K562 (cell line): ENCODE results near the gene GEN1. TPM values are rescaled to one million over a fixed set of nuclear protein-coding genes. Genes with fewer than 3 reads are reported as not detected.

ENCODE experiments used
- ARID1B ChIP-seq: fragments of 450-650 bp; IDR thresholded peaks from 2 replicates; pipeline ENCODE4 v1.6.1; 2016; ENCODE audit warnings: antibody characterized with exemption, mild to moderate bottlenecking, inconsistent platforms
- BACH1 ChIP-seq: fragments of 200-800 bp; sonication (Bioruptor generic); IDR thresholded peaks from 2 replicates; pipeline ENCODE4 v1.6.1; 2016; ENCODE audit warnings: missing genetic modification characterization, missing compliant biosample characterization
- BDP1 ChIP-seq: IDR thresholded peaks from 3 replicates; pipeline ENCODE4 v1.6.1; 2011; ENCODE audit not compliant: insufficient read length, insufficient read depth
- BRD4 ChIP-seq: fragments of 200-600 bp; sonication (generic); IDR thresholded peaks from 2 replicates; pipeline ENCODE4 v1.6.1; 2017; ENCODE audit warnings: inconsistent platforms
- CBFA2T2 ChIP-seq: fragments of 450-650 bp; conservative IDR thresholded peaks from 2 replicates; pipeline ENCODE4 v1.6.1; 2017; ENCODE audit warnings: mild to moderate bottlenecking
- CBX1 ChIP-seq: sonication (generic); IDR thresholded peaks from 2 replicates; pipeline ENCODE4 v1.6.1; 2016; ENCODE audit warnings: antibody characterized with exemption, low read depth, mild to moderate bottlenecking
- CEBPG ChIP-seq, 3 experiments: fragments of 200-800 bp in 1 of 3; sonication (Bioruptor generic) in 1 of 3; sonication (generic) in 1 of 3; formaldehyde crosslinking in 1 of 3; IDR thresholded peaks in 2 of 3; conservative IDR thresholded peaks in 1 of 3; 2 replicates each; pipeline versions ENCODE4 v1.6.1 to v1.8.0; 2016 to 2022; ENCODE audit warnings: missing compliant biosample characterization in 2 of 3, missing genetic modification characterization in 2 of 3, mild to moderate bottlenecking in 1 of 3, missing genetic modification reagents in 1 of 3
- CHD4 ChIP-seq: fragments of 200-600 bp; sonication (generic); IDR thresholded peaks from 3 replicates; pipeline ENCODE4 v1.6.1; 2012; ENCODE audit warnings: low read depth, mild to moderate bottlenecking, mixed read lengths, low read length, inconsistent platforms; ENCODE audit not compliant: insufficient read depth, insufficient replicate concordance, poor library complexity, severe bottlenecking
- GATAD2A ChIP-seq: fragments of 450-650 bp; IDR thresholded peaks from 2 replicates; pipeline ENCODE4 v1.6.1; 2017
- HIVEP1 ChIP-seq: fragments of 250-450 bp; sonication (Bioruptor Pico); IDR thresholded peaks from 2 replicates; pipeline ENCODE4 v1.4.0; 2020; ENCODE audit warnings: mild to moderate bottlenecking
- IRF1 ChIP-seq: sonication (generic); formaldehyde crosslinking; IDR thresholded peaks from 2 replicates; pipeline ENCODE4 v1.8.0; 2022; ENCODE audit warnings: missing genetic modification reagents, mild to moderate bottlenecking, borderline replicate concordance
- KDM2B ChIP-seq: fragments of 250-450 bp; sonication (Bioruptor Pico); IDR thresholded peaks from 2 replicates; pipeline ENCODE4 v1.8.0; 2021; ENCODE audit warnings: mild to moderate bottlenecking, moderate library complexity
- KDM4B ChIP-seq, 2 experiments: fragments of 450-650 bp in 1 of 2; sonication (generic) in 1 of 2; IDR thresholded peaks; 2 replicates each; pipeline ENCODE4 v1.6.1; 2016 to 2017; ENCODE audit warnings: borderline replicate concordance in 2 of 2, antibody characterized with exemption in 1 of 2, low read depth in 1 of 2, mild to moderate bottlenecking in 1 of 2
- MAFK ChIP-seq: IDR thresholded peaks from 2 replicates; pipeline ENCODE4 v1.6.1; 2011; ENCODE audit warnings: low read length, improper control_type of control experiment
- MBD1 ChIP-seq: fragments of 250-450 bp; sonication (Bioruptor Pico); IDR thresholded peaks from 2 replicates; pipeline ENCODE4 v1.8.0; 2022; ENCODE audit warnings: inconsistent platforms
- MBD2 ChIP-seq: sonication (generic); IDR thresholded peaks from 2 replicates; pipeline ENCODE4 v1.6.1; 2016; ENCODE audit warnings: low read depth, borderline replicate concordance
- MEIS2 ChIP-seq: fragments of 450-650 bp; IDR thresholded peaks from 2 replicates; pipeline ENCODE4 v1.6.1; 2014; ENCODE audit warnings: mild to moderate bottlenecking; ENCODE audit not compliant: partially characterized antibody
- NONO ChIP-seq, 2 experiments: fragments of 200-400 bp in 1 of 2; fragments of 450-650 bp in 1 of 2; formaldehyde crosslinking in 1 of 2; IDR thresholded peaks; 2 replicates each; pipeline ENCODE4 v1.6.1; 2017; ENCODE audit warnings: low read depth in 2 of 2, mild to moderate bottlenecking in 2 of 2, moderate library complexity in 2 of 2, low read length in 1 of 2
- POLR2G ChIP-seq: fragments of 200-400 bp; formaldehyde crosslinking; IDR thresholded peaks from 2 replicates; pipeline ENCODE4 v1.6.1; 2017; ENCODE audit warnings: low read depth, mild to moderate bottlenecking, antibody characterized with exemption, low read length, moderate library complexity
- SAFB2 ChIP-seq: fragments of 200-400 bp; formaldehyde crosslinking; IDR thresholded peaks from 2 replicates; pipeline ENCODE4 v1.6.1; 2018; ENCODE audit warnings: borderline replicate concordance, low read length, low read depth, moderate library complexity; ENCODE audit not compliant: severe bottlenecking
- TRIM24 ChIP-seq, 2 experiments: fragments of 450-650 bp; IDR thresholded peaks; 2 replicates each; pipeline ENCODE4 v1.6.1; 2016
- ZFP36 ChIP-seq: fragments of 150-350 bp; IDR thresholded peaks from 2 replicates; pipeline ENCODE4 v1.6.1; 2018; ENCODE audit warnings: low read length, low read depth; ENCODE audit not compliant: partially characterized antibody
- ZFP91 ChIP-seq: sonication (generic); formaldehyde crosslinking; IDR thresholded peaks from 2 replicates; pipeline ENCODE4 v1.8.0; 2022; ENCODE audit warnings: mild to moderate bottlenecking, missing genetic modification reagents
- ZNF3 ChIP-seq: fragments of 250-450 bp; sonication (Bioruptor Pico); IDR thresholded peaks from 2 replicates; pipeline ENCODE4 v1.5.0; 2021; ENCODE audit warnings: mild to moderate bottlenecking, moderate library complexity
- polyA plus RNA-seq, 8 experiments: library from polyadenylated mRNA; depleted of rRNA in 4 of 8; stranded (reverse) in 5 of 8; unstranded in 3 of 8; fragments of >200 nt; fragmentation: Nextera tagmentation in 2 of 8; fragmentation: Illumina TruSeq in 1 of 8; extraction: Ambion mirVana in 2 of 8; extraction: Trizol in 1 of 8; gene quantifications; 2 replicates each; pipeline versions ENCODE4 v1.2.1 to v1.2.3, GENCODE V29; 2011 to 2014; ENCODE audit warnings: inconsistent platforms in 1 of 8, missing spikeins in 1 of 8
- total RNA-seq, 7 experiments: library from RNA; depleted of rRNA in 6 of 7; stranded (reverse); fragments of >200 nt in 6 of 7; fragmentation: Illumina TruSeq in 2 of 7; extraction: Trizol in 2 of 7; gene quantifications; 2 replicates each; pipeline versions ENCODE4 v1.2.1 to v1.2.3, GENCODE V29; 2011 to 2021; ENCODE audit warnings: low replicate concordance in 1 of 7

Gene GEN1
- total and polyA plus RNA-seq, 9 of the 15 experiments (the other 6 are each of a cell fraction or from before 2014, with no cell fraction given) = 8.6 to 39.7 (median 24.5) TPM

GRCh38 chr2:17718689-17719088 lies 35.2 kb upstream of the GEN1 start (continued):
- TF ChIP-seq MEIS2 (peak; percentile 71), MAFK (no peak), KDM4B (IDR thresholded peaks at IDR 0.05; ENCODE audit: borderline replicate concordance in 2 of 2, low read depth in 1 of 2) (no peak), NONO (IDR thresholded peaks at IDR 0.05; ENCODE audit: low read depth in 2 of 2, low read length in 1 of 2) (no peak), CBX1 (no peak), CBFA2T2 (peak; percentile 69), MBD1 (no peak), ZFP36 (no peak), ARID1B (peak; percentile 57), TRIM24 (IDR thresholded peaks at IDR 0.05) (no peak), BACH1 (tag) (no peak), SAFB2 (no peak), GATAD2A (no peak), IRF1 (CRISPR knock-in tag) (no peak), KDM2B (CRISPR knock-in tag) (no peak), ZFP91 (no peak), ZNF3 (CRISPR knock-in tag) (no peak), HIVEP1 (CRISPR knock-in tag) (no peak), BDP1 (no peak), POLR2G (no peak), CEBPG (CRISPR knock-in tag; IDR thresholded peaks at IDR 0.05) (no peak), CEBPG (tag; conservative IDR thresholded peaks at IDR 0.05 in 1 of 2, IDR thresholded peaks at IDR 0.05 in 1 of 2) (no peak), CHD4 (no peak), BRD4 (no peak), MBD2 (no peak)
